ENCODE measurements around the gene RSAD1.

The RSAD1 gene

DNA sequence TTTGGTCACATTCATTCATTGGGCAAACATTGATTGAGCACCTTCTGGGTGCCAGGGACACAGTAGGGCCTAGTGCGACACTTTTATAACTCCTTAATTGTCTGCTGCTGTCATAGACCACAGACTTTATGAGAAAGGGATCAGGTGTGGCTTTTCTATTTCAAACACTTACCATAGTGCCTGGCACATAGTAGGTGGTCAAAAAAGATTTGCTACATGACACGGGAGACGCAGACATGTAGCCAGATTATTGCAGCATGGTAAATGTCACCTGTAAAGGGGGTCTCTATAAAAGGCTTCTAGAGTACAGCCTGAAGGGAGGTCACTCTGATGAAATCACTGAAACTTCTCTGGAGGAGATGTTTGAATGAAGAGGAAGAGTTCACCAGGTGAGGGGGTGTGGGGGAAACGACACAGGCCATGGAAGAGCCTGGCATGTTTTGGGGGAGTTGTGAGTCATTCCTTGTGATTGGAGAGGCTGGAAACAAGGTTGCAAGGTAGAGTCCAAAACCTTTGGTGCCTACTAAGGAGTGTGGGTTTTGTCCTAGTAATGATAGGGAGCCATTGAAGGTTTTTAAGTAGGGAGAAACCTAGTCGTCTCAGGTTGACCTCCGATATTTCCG is 1.6 kb downstream of the RSAD1 start:
- Histone ChIP-seq H3K27me3 (ENCODE audit: control insufficient read depth, insufficient read depth, low read length) (no peaks in the 10 kb centered on the region), H3K4me1 (peaks cover 13% of the 10 kb centered on the region), H3K4me3 (ENCODE audit: low read depth, low read length) (no peak overlapping the region), H3K9me3 (ENCODE audit: control insufficient read depth, low read length) (no peaks in the 10 kb centered on the region), H2AFZ (no peak overlapping the region), H3K4me2 (ENCODE audit: low read length) (no peak overlapping the region), H3K9ac (no peak overlapping the region), H3K27ac (peak overlapping the region; percentile 83), H3K79me2 (no peaks in the 10 kb centered on the region), H3K36me3 (ENCODE audit: control insufficient read depth, insufficient read depth, low read length) (no peaks in the 10 kb centered on the region)
- TF ChIP-seq, protein P1, sequence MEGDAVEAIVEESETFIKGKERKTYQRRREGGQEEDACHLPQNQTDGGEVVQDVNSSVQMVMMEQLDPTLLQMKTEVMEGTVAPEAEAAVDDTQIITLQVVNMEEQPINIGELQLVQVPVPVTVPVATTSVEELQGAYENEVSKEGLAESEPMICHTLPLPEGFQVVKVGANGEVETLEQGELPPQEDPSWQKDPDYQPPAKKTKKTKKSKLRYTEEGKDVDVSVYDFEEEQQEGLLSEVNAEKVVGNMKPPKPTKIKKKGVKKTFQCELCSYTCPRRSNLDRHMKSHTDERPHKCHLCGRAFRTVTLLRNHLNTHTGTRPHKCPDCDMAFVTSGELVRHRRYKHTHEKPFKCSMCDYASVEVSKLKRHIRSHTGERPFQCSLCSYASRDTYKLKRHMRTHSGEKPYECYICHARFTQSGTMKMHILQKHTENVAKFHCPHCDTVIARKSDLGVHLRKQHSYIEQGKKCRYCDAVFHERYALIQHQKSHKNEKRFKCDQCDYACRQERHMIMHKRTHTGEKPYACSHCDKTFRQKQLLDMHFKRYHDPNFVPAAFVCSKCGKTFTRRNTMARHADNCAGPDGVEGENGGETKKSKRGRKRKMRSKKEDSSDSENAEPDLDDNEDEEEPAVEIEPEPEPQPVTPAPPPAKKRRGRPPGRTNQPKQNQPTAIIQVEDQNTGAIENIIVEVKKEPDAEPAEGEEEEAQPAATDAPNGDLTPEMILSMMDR (IDR thresholded peaks at IDR 0.05): no peak

DNA sequence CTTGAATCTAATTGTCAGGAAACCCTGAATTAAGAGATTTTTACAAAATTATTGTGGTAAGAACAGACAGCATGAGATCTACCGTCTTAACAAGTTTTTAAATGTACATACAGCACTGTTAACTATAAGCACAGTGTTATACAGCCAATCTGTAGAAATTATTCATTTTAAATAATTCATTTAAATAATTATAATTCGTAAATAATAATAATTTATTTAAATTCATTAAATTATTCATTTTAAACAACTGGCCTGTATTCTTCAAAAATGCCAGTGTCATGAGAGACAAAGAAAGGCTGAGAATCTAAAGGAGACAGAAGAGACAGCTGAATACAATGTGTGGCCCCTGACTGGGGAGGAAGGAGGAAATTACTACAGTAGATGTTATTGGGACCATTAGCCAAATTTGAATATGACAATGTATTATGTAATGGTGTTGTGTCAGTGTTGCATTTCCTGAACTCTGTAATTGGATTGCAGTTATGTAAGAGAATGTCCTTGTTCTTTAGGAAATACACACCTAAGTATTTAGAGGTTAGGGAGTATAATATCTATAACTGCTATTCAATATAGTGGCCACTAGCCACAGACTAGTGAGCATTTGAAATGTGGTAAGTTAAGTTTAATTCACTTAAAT is 2.3 kb downstream of the RSAD1 start:
- no peaks in the 10 kb centered on the region for H3K36me3 ChIP-seq (ENCODE audit: control insufficient read depth, insufficient read depth, low read length)
- H3K4me3 ChIP-seq (ENCODE audit: low read depth, low read length): no peak overlapping the region
- H3K27ac ChIP-seq: no peak overlapping the region
- H2AFZ ChIP-seq: no peak overlapping the region
- peaks cover 13% of the 10 kb centered on the region for H3K4me1 ChIP-seq
- no peaks in the 10 kb centered on the region for H3K9me3 ChIP-seq (ENCODE audit: control insufficient read depth, low read length)
- H3K27me3 ChIP-seq (ENCODE audit: control insufficient read depth, insufficient read depth, low read length): no peaks in the 10 kb centered on the region
- H3K79me2 ChIP-seq: no peaks in the 10 kb centered on the region
- TF ChIP-seq, protein P1 (IDR thresholded peaks at IDR 0.05): no peak
- no peak overlapping the region for H3K9ac ChIP-seq
- H3K4me2 ChIP-seq (ENCODE audit: low read length): no peak overlapping the region

DNA sequence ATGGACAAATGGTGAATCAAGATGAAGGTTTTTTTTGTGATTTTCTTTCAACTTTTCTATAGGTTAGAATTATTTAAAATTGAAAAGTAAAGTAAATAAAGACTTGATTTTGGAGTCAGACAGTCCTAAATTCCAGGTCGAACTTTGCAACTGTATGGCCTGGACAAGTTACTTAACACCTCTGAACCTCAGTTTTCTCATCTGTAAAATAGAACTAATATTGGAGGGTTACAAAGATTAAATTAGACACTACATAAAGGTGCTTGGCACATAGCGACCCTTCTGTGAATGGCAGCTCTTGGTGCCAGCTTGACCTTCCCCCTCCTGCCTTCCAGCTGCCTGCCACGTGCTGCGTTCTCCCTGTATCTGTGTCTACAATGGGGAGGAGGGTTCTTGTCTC is 3.0 kb downstream of the RSAD1 start:
- Histone ChIP-seq H3K9me3 (ENCODE audit: control insufficient read depth, low read length) (no peaks in the 10 kb centered on the region), H3K4me3 (ENCODE audit: low read depth, low read length) (no peak overlapping the region), H3K27ac (no peak overlapping the region), H3K4me1 (peaks cover 9% of the 10 kb centered on the region), H3K79me2 (no peaks in the 10 kb centered on the region), H3K4me2 (ENCODE audit: low read length) (no peak overlapping the region), H3K27me3 (ENCODE audit: control insufficient read depth, insufficient read depth, low read length) (no peaks in the 10 kb centered on the region), H3K36me3 (ENCODE audit: control insufficient read depth, insufficient read depth, low read length) (no peaks in the 10 kb centered on the region), H2AFZ (no peak overlapping the region), H3K9ac (no peak overlapping the region)
- TF ChIP-seq, protein P1 (IDR thresholded peaks at IDR 0.05): no peak

DNA sequence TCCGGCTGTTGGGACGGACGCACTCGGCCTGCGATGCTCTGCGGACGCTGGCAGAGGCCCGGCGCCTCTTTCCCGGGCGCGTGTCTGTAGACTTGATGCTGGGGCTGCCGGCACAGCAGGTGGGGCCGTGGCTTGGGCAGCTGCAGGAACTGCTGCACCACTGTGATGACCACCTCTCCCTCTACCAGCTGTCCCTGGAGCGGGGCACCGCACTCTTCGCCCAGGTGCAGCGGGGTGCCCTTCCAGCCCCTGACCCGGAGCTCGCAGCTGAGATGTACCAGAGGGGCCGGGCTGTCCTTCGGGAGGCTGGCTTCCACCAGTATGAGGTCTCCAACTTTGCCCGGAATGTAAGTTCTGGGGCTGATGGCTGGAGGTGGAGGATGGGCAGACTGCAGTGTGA is 3.5 kb downstream of the RSAD1 start:
- H3K27ac ChIP-seq: no peak overlapping the region
- H3K4me1 ChIP-seq: peaks cover 11% of the 10 kb centered on the region
- no peaks in the 10 kb centered on the region for H3K9me3 ChIP-seq (ENCODE audit: control insufficient read depth, low read length)
- no peak overlapping the region for H3K9ac ChIP-seq
- H3K4me3 ChIP-seq (ENCODE audit: low read depth, low read length): no peak overlapping the region
- no peaks in the 10 kb centered on the region for H3K79me2 ChIP-seq
- H3K4me2 ChIP-seq (ENCODE audit: low read length): no peak overlapping the region
- TF ChIP-seq, protein P1 (IDR thresholded peaks at IDR 0.05): no peak
- no peaks in the 10 kb centered on the region for H3K27me3 ChIP-seq (ENCODE audit: control insufficient read depth, insufficient read depth, low read length)
- H2AFZ ChIP-seq: no peak overlapping the region
- H3K36me3 ChIP-seq (ENCODE audit: control insufficient read depth, insufficient read depth, low read length): no peaks in the 10 kb centered on the region

DNA sequence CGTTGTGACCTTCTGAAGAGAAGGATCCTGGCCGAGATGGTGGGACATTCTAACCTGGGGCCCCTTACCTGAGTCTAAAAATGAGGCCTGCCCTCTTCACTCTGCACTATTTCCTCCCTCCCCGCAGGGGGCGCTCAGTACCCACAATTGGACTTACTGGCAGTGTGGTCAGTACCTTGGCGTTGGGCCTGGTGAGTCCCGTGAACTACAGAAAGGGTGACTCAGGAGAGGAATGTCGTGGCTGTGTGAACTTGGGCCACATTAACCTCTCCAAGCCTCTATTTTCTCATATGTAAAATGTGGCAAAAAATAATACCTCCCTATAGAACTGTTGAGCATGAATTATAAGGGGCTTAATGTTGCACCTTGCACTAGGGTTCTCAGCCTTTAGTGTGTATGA is 3.9 kb downstream of the RSAD1 start:
- Histone ChIP-seq H3K27me3 (ENCODE audit: control insufficient read depth, insufficient read depth, low read length) (no peaks in the 10 kb centered on the region), H3K4me1 (peaks cover 15% of the 10 kb centered on the region), H3K9me3 (ENCODE audit: control insufficient read depth, low read length) (no peaks in the 10 kb centered on the region), H3K27ac (no peak overlapping the region), H3K36me3 (ENCODE audit: control insufficient read depth, insufficient read depth, low read length) (no peaks in the 10 kb centered on the region), H3K79me2 (no peaks in the 10 kb centered on the region), H3K4me3 (ENCODE audit: low read depth, low read length) (no peak overlapping the region), H2AFZ (peak overlapping the region; percentile 61), H3K9ac (no peak overlapping the region), H3K4me2 (ENCODE audit: low read length) (peak overlapping the region; percentile 65)
- TF ChIP-seq, protein P1 (IDR thresholded peaks at IDR 0.05): peak; percentile 96

Data from parathyroid adenoma (tissue), 2 donors.